GM19351 (cell line): ENCODE data around the gene TBC1D24.

Experiments
- ATAC-seq: cut with Tn5 transposase; IDR thresholded peaks from one replicate; pipeline ENCODE4 v1.9.1; 2021; ENCODE audit warnings: mild to moderate bottlenecking, moderate library complexity; ENCODE audit not compliant: unreplicated experiment

The TBC1D24 gene

GRCh38 chr16:2449118-2449517 lies 25.8 kb upstream of the TBC1D24 start:
- no peak for ATAC-seq

- ATAC-seq: no peak
These were observed 24.4 kb upstream of the TBC1D24 start for GRCh38 chr16:2450535-2450934.

GRCh38 chr16:2450975-2451381 lies 23.9 kb upstream of the TBC1D24 start:
- ATAC-seq: no peak

GRCh38 chr16:2451851-2452320 lies 23.0 kb upstream of the TBC1D24 start:
- no peak for ATAC-seq

- ATAC-seq: no peak
These were observed 22.3 kb upstream of the TBC1D24 start for GRCh38 chr16:2452650-2453049.

- no peak for ATAC-seq
These were observed 19.7 kb upstream of the TBC1D24 start for GRCh38 chr16:2455081-2455845.

- ATAC-seq: no peak
These were observed 18.3 kb upstream of the TBC1D24 start for GRCh38 chr16:2456551-2457153.

- no peak for ATAC-seq
These were observed 17.7 kb upstream of the TBC1D24 start for GRCh38 chr16:2457267-2457666.

- no peak for ATAC-seq
These were observed 17.0 kb upstream of the TBC1D24 start for GRCh38 chr16:2457946-2458345.

GRCh38 chr16:2458887-2459646 lies 15.9 kb upstream of the TBC1D24 start:
- ATAC-seq: no peak

GRCh38 chr16:2459647-2460390 lies 15.1 kb upstream of the TBC1D24 start, which contains the start of gene TEDC2:
Gene TEDC2 (plus strand): TSS chr16:2460109. CDS start chr16:2460145, 36 bp downstream.
- peak; percentile 93 for ATAC-seq

- ATAC-seq: no peak
These were observed 14.6 kb upstream of the TBC1D24 start for GRCh38 chr16:2460391-2460713.

GRCh38 chr16:2460916-2461315 lies 14.0 kb upstream of the TBC1D24 start:
- ATAC-seq: no peak

GRCh38 chr16:2462031-2462866 lies 12.7 kb upstream of the TBC1D24 start:
- ATAC-seq: no peak

- ATAC-seq: no peak
These were observed 10.6 kb upstream of the TBC1D24 start for GRCh38 chr16:2464333-2464732.

- no peak for ATAC-seq
These were observed 9.1 kb upstream of the TBC1D24 start for GRCh38 chr16:2465653-2466415.

- no peak for ATAC-seq
These were observed 8.0 kb upstream of the TBC1D24 start for GRCh38 chr16:2466667-2467527.

- no peak for ATAC-seq
These were observed 7.2 kb upstream of the TBC1D24 start for GRCh38 chr16:2467528-2468232.
